GM10266 (cell line): ENCODE measurements around the gene RIT2.

ENCODE experiments used
- DNase-seq: peaks from one replicate; pipeline ENCODE4 v3.0.0; 2012; ENCODE audit errors: extremely low spot score
- CTCF ChIP-seq: IDR thresholded peaks from 2 replicates; pipeline ENCODE4 v1.5.1; 2012; ENCODE audit warnings: mild to moderate bottlenecking, low read depth; ENCODE audit not compliant: control insufficient read depth, insufficient read depth; ENCODE audit errors: missing control alignments

RIT2 gene

GRCh38 chr18:42734520-42734919 lies 381.0 kb downstream of the RIT2 start:
- TF ChIP-seq CTCF, result no peak
- DNase-seq, result no peak

- DNase-seq, result no peak
- no peak for TF ChIP-seq CTCF
These were observed 385.2 kb downstream of the RIT2 start for GRCh38 chr18:42730272-42730671.

GRCh38 chr18:42719221-42719620 lies 396.3 kb downstream of the RIT2 start:
- no peak for DNase-seq
- no peak for TF ChIP-seq CTCF

GRCh38 chr18:42712065-42712464 lies 403.4 kb downstream of the RIT2 start:
- DNase-seq, result no peak

GRCh38 chr18:42707080-42707479 lies 408.4 kb downstream of the RIT2 start:
- no peak for DNase-seq
- TF ChIP-seq CTCF, result no peak

More at GRCh38 chr18:42712065-42712464, 403.4 kb downstream of the RIT2 start:
- no peak for TF ChIP-seq CTCF

GRCh38 chr18:42706618-42707017 lies 408.9 kb downstream of the RIT2 start:
- no peak for DNase-seq
- no peak for TF ChIP-seq CTCF

- TF ChIP-seq CTCF, result no peak
- DNase-seq, result no peak
These were observed 409.4 kb downstream of the RIT2 start for GRCh38 chr18:42706029-42706608.
